Stimulated activated CD4-positive, alpha-beta T cell treated with anti-CD3 and anti-CD28 coated beads, TNF-alpha, amount 100 ng/mL, for 4 hours (primary cell): ENCODE data around the gene HNRNPUL2.
"Not testable (repeated sequence)": the region's sequence is repeated elsewhere in the genome, so short reads cannot be mapped to it uniquely, and the experiment has no call there.

Source experiments
- DNase-seq, 3 experiments: peaks; one replicate each; pipeline ENCODE4 v3.0.0-alpha.2; 2020; ENCODE audit warnings: low read depth in 3 of 3

HNRNPUL2 gene

DNA sequence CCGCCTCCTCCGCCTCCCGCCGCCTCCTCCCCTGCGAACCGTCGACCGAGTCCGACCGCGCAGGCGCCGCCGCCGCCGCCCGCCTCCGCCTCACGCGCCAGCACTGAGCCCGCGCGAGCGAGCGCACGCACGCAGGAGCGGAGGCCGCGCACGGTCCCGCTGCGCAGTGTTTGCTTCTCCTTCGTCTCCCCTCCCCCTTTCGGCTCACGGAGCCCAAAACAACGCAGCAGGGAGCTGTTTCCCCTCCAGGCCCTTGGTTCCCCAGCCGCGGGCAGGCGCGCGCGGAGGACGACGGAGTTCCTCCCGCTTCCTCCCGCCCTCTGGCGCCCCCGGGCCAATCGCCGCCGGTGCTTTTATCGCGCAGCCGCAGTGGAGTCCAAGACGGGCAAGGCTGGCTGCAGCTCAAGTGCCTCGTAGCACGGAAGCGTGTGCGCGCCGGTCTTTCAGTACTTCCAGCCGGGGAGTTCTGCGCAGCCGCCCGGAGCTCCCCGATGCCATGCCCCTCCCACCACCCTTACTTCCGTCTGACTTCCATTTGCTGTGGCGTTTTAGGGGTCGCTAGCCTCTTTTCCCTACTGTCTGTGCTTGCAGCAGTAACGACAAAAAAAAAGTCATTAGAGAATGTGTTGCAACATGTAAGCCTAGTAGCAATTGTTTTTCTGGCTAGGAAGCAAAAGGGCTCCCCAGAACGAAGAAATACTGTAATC is at the start of gene HNRNPUL2:
Gene HNRNPUL2 (minus strand): TSS at position 293 of the 707 bp plus-strand sequence. CDS start 301 bp downstream, outside the sequence.
- DNase-seq = peak; percentile 93 to 97 (median 97)

DNA sequence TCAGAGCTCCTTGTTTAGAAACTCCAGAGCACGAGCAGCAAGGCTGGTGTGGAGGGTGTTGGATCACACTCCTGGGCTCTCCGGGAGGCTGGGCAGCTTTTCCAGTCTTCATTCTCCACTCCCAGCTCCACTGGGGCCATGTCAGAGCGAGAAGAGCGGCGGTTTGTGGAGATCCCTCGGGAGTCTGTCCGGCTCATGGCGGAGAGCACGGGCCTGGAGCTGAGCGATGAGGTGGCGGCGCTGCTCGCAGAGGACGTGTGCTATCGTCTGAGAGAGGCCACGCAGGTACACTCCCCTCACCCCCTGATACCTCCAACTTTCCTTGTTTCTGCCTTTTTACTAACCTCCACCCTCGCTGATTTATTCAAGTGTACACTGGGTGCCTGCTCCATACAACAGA is 48.4 kb upstream of the HNRNPUL2 start:
- DNase-seq = no peak

DNA sequence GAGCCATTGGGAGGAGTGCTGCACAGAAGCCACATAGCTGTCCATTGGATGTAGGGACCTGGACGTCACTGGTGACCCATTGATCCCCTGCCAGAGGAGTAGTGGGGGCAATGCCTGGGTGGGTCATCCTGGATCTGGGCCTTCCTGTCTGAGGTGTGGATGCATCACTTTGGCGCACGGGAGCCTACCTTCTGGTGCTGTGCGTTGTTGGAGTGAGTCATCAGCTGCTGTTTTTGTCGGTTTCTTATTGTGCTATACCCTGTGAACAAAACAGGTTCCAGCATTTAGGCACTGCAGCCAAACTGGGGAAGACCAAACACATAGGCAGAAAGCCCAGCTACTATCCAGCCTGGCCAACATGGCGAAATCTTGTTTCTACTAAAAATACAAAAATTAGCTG is 47.1 kb upstream of the HNRNPUL2 start:
- no peak for DNase-seq

DNA sequence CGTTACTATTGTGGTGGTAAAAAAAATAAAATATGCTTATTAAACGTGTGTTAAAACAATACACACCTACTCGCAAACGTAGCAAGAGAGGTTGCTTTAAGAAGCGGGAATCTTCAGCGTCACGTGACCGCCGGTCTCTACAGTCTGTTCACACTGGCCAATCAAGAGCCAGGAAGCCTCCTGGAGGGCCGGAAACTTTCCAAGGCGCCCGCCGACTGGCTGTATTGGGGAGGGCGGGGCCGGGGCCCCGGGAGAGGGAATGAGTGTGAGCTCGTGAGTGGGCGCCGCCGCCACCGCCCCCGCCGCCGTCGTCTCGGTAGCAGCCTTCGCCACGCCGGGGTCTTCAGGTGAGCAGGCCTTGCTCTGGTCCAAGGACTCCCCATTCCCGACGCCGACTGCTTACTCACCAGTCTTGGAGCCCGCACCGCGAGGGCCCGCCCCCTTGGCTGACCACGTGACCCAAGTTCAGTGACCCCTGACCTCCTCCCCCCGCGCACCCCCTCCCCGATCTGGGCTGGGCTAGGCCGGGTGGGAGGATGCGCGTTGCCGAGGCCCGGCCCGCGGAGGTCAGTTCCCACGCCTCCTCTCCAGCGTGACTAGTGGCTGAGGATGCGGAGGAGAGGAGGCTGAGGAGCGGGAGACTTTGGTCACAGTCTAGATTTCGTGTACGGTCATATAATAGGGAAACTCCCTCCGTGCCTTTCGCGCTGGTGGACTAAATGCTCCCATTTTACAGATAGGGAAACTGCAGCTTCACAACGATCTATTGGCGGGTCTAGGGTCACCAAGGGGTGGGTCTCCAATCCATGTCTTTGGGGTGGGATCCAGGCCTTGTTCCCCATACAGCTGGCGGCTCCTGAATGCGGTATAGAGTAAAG is 44.1 kb upstream of the HNRNPUL2 start, which contains the start of gene TAF6L:
Gene TAF6L (plus strand): TSS at position 253 of the 878 bp plus-strand sequence. CDS start 4,388 bp downstream, outside the sequence.
- peak; percentile 85 to 89 (median 85) for DNase-seq

DNA sequence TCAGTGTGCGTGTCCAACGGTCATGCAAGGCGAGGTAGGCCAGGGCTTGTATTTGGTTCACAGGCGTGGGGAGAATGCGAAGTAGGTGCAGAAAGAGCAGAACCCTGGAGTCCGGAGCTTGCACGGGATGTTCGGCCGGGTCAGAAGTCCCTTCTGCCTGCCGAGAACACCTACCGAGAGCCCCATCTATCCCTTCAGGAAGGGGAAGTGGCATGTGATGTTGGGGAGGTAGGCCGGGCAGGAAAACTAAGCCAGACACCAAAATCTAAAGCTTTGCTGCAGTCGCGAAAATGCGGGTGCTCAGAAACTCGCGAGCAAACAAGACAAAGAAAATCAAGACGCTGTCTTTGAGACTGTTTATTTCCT is 43.5 kb upstream of the HNRNPUL2 start:
- DNase-seq = no peak

DNA sequence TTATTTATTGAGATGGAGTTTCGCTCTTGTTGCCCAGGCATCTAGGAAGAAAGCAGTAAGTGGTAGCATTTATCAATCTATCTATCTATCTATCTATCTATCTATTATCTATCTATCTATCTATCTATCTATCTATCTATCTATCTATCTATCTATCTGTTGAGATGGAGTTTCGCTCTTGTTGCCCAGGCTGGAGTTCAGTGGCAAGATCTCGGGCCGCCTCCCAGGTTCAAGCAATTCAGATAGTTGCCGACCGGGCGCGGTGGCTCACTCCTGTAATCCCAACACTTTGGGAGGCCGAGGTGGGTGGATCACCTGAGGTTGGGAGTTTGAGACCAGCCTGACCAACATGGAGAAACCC is 33.6 kb upstream of the HNRNPUL2 start:
- DNase-seq = not testable (repeated sequence)

DNA sequence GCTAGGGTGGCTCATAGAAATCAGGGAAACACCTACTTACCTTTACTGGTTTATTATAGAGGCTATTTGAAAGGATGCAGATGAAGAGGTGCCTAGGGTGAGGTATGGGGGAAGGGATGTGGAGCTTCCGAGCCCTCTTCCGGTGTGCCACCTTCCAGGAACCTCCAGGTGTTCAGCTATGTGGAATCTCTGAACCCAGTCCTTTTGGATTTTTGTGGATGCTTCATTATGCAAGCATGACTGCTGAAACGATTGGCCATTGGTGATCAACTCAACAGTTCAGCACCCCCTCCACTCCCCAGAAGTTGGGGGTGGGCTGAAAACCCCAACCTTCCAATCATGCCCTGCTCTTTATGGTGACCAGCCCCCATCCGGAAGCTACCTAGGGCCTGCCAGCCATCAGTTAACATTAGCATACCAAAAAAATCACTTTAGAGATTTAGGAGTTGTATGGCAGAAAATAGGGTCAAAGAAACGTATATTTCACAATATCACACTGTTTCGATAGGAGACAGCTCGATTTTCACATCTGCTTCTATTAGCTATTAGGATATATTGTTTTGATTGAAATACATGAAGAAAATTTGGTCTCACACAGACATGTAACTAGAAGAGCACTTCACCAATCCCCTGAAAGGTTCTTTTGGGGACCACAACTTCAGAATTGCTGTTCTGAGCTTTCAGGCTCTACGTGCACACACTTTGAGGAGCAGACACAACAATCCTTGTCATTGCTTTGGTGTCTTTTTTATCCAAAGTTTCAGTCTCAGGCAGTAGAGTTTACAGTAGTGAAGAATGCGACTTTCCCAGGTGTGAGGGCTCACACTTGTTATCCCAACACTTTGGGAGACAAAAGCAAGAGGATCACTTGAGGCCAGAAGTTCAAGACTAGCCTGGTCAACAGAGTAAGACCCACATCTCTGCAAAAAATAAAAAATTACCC is 30.9 kb upstream of the HNRNPUL2 start:
- no peak for DNase-seq

DNA sequence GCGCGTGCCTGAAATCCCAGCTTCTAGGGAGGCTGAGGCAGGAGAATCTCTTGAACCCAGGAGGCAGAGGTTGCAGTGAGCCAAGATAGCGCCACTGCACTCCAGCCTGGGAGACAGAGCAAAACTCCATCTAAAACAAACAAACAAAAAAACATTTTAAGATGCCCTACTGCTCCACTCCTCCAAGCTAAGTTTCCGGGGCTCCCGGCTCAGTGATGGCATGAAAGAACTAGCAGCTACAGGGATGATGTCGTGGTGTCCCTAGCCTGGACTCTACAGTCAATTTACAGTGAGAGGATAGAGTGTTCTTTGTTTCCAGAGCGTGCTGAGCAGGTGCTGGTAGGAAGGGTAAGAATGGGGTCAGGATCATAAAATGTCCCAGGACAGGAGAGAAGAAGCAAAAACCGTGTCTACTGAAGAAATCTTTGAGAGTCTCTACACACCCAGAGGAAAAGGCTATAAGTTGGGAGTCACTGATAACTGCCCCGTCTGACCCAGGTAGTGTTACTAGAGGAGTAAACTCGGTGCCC is 27.9 kb upstream of the HNRNPUL2 start:
- no peak for DNase-seq

DNA sequence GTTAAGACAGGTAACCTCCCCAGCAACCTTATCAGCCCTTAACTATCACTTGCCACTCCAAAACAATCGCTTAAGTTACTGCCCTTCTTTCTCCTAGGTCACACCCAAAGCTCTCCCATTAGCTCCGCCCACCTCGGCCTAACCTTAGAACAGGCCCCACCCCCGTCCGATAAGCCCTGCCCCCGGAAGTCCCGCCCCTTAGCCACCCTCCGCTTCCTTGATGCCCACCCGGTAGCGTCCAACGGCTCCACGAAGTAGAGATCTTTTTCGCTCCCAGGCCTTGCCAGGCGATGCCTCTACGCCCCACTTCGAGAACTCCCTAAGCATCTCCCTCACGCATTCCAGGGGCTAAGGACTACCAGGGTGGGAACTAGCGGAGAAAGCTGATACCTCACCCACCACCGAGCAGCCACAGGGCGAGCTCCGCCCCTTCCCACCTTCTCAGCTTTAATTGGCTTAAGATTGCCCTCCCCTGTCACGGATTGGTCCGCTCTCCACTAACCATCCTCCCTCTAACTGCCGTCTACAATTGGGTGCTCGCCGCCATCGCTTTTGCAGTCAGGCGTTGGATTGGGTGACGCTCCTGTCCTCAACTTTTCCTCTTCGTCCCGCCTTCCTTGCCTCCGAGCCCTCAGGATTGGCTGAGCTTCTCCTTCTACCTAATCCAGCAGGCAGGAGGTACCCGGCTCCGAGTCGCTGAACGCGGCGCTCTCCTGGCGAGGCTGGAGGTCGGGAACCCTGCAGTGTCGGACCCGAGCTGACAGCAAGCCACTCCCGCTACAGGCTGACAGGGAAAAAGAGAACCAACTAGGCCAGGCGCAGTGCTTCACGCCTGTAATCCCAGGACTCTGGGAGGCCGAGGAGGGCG is 26.7 kb upstream of the HNRNPUL2 start, which contains the start of gene ZBTB3:
Gene ZBTB3 (minus strand): TSS at position 425 of the 868 bp plus-strand sequence. CDS start 496 bp downstream, outside the sequence.
- peak; percentile 94 to 96 (median 94) for DNase-seq

DNA sequence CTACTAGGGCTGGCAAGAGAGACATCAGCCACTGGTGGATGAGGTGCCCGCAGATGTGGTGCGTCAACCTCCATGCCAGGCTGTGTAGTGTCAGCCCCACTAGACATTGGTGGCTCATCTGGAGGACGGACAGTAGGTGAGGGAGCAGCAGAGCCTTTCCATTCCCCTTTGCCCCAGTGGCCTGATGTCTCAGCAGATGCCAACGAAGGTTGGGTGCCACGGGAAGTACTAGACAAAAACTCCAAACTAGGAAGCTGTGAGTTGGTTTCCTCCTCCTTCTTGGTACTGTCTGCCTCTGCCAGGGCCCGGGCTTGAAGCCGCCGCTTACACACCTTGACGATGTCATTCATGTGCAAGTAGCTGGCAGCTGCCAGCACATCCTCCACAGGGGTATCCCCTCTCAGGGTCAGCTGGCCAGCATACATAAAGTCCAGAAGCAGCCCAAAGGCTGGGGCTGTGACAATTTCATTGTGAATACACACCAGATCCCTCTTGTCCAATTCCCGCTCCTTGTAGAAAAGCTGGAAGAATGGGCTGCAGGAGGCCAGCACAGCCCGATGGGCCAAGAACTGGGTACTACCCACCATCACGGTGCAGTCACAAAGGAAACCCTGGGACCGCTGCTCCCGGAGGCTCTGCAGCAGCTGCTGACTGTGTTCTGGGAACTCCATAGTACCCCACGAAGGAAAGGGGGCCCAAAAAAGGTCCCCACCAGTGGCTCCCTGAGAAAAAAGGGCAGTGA is 25.9 kb upstream of the HNRNPUL2 start:
- no peak for DNase-seq

DNA sequence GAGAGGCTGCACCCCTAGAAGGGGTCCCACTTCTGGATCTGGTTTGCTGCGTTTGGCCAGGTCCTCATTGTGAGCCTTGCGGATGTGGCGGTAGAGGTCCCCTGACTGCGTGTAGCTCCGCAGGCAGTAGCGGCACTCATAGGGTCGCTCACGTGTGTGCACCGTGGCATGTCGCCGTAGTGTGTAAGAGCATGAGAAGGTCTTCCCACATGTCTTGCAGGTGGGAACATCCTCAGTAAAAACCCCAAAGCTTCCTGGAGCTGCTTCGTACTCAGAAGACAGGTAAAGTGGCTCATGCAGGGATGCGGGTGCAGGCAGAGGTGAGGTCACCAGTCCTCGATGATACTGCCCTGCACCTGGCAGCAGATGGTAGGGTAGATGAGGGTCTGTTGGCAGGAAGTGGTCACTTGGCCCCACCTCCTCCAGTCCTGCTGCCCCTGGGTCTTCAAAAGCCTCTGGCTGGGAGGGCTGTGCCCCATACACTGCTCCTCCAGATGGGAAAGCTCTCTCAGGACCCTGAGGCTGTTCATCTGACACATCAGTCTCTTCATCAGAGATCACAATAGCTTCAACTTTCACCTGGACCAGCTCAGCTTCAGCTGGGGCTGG is 25.0 kb upstream of the HNRNPUL2 start:
- DNase-seq = no peak

DNA sequence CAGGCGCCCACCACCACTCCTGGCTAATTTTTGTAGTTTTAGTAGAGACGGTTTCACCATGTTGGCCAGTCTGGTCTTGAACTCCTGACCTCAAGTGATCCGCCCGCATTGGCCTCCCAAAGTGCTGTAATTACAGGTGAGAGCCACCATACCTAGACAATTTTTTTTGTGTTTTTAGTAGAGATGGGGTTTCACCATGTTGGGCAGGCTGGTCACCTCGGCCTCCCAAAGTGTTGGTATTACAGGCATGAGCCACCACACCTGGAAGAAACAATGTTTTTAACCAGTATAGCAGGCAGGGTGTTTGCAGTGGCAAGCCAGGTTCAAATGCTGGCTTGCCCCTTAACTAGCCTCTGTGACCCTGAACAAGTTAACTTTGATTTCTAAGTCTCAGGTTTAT is 22.7 kb upstream of the HNRNPUL2 start:
- DNase-seq = not testable (repeated sequence)

DNA sequence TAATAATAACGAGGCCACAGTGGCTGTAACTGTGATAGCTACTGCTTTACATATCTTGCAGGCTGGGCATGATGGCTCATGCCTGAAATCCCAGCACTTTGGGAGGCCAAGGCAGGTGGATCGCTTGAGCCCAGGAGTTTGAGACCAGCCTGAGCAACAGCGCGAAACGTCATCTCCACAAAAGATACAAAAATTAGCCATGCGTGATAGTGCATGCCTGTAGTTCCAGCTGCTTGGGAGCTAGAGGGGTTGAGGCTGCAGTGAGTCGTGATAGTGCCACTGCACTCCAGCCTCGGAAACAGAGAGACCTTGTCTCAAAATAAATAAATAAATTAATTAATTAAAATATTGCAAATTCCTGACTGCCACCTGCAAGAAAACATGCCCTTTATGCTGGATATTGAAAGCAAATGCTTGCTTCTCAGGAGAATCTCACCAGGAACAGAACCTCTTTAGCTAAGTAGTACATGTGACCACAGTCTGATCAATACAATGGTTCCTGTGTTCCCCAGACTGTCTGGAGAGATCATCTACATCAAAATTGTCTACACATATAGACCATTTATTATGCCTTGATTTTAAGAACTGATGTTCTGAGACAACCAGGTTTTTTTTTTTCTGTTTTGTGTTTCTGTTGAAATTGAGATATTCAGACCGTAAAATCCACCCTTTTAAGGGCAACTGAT is 20.4 kb upstream of the HNRNPUL2 start:
- no peak for DNase-seq

DNA sequence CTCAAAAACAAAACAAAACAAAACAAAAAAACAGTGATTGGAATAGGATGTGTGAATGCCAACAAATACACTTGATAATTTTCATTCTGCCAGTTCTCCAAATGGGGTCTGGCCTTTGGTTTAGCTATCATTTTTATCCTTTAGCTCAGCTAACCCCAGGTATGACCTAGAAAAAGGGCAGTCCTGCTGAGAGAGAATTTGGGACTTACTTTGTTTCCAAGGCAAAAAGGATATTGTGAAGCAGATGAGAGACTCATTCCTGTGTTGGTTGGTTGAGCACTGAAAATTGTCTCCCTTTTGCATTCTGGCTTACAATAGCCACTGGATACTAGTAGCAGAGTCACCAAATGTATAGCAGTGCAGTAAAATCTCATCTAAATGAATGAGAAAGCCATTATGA is 9.9 kb upstream of the HNRNPUL2 start:
- no peak for DNase-seq

DNA sequence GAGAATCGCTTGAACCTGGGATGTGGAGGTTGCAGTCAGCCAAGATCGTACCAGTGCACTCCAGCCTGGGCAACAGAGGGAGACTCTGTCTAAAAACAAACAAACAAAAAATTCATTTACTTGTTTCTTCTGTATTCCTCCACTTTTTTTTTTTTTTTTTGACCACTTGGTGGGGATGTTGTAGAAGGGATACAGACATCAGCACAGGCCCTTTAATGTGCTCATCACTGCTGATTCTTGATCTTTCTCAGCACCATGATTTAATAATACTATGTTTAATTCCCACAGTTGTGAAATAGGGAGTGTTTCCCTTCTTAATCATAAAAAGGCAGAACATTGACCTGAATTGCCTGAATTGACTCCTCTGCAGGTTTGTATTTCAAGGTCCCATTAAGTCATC is 5.6 kb upstream of the HNRNPUL2 start:
- no peak for DNase-seq

DNA sequence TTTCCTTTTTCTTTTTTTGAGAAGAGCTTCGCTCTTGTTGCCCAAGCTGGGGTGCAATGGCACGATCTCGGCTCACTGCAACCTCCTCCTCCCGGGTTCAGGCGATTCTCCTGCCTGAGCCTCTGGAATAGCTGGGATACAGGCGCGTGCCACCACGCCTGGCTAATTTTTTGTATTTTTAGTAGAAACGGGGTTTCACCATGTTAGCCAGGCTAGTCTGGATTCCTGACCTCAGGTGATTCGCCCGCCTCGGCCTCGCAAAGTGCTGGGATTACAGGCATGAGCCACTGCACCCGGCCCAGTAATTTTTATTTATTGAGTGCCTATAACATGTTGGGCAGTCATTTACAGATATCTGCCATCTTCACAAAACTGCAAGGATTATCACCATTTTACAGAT is 2.8 kb upstream of the HNRNPUL2 start:
- DNase-seq = not testable (repeated sequence)

DNA sequence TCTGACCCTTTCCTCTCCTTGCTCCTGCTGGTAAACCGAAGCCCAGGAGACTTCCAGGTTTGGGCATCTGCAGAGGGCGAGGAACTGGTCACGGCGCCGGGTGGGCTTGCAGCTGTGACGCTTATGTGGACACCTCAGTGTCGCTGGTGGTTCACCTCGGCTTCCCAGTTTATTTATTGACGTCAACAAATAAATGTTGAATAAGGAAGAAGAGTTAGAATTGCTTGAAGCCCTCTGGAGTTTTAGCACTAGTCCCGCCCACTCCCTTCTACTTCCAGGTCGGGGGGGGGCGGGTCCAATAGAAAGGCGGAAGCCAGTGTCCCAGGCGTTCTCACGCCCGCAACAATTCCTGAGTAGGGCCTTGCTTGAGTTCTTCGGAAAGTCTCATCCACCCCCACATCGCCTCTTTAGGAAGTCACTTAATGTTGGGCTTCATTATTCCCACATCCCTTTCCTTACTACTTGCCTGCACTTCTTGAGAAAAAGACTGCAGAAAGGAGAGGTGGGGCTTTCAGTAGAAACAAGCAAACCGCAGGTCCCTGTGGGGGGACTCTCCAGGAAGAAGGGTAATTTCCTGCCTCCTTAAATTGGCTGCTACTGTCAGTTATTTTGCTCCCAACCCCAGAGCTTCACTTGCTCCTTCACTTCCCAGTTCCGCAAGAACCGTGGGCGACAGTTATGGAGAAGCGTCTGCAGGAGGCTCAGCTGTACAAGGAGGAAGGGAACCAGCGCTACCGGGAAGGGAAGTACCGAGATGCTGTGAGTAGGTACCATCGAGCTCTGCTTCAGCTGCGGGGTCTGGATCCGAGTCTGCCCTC is 1.1 kb upstream of the HNRNPUL2 start, which contains the start of gene TTC9C:
Gene TTC9C (plus strand): TSS at position 316 of the 818 bp plus-strand sequence. CDS start 363 bp downstream, at position 679.
- DNase-seq = peak; percentile 62 to 72 (median 69)

DNA sequence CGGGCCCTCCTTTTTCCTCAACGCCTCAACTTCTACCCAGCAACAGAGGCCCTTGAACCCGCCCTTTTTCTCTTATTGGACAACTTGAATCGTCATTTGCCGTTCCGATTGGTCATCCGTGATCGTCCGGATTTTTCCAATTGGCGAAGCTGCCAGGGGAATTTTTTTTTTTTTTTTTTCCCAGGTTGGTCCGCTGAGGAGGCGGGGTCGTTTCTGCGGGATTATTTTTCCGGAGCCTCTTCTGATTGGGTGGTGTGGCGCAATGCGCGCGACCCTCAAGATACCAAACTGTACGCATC is 564 bp upstream of the HNRNPUL2 start:
- peak in 2 of 3 experiments; percentile 67 to 74 for DNase-seq
